Effector memory CD8-positive, alpha-beta T cell (primary cell): ENCODE measurements around the gene LTBP1.

Experiments
- ATAC-seq: fragments of 150-1000 bp; cut with Tn5 transposase; replicated peaks from 2 replicates; pipeline ENCODE4 v1.10.0; 2021; ENCODE audit warnings: mild to moderate bottlenecking, moderate library complexity
- DNase-seq, 3 experiments: peaks; one replicate each; pipeline ENCODE4 v3.0.0; 2021
- H3K27ac Mint-ChIP-seq, 2 donors: one replicate each; pipeline ENCODE4 v1.8.0; 2022; ENCODE audit warnings: mild to moderate bottlenecking in 2 of 2, mixed read lengths in 2 of 2, moderate library complexity in 2 of 2
- H3K27me3 Mint-ChIP-seq, 2 donors: one replicate each; pipeline ENCODE4 v1.8.0; 2022; ENCODE audit warnings: mixed read lengths in 2 of 2
- H3K36me3 Mint-ChIP-seq: one replicate; pipeline ENCODE4 v1.8.0; 2022; ENCODE audit warnings: mild to moderate bottlenecking, moderate library complexity, mixed read lengths; ENCODE audit not compliant: insufficient read depth
- H3K4me1 Mint-ChIP-seq, 2 donors: one replicate each; pipeline ENCODE4 v1.8.0; 2022; ENCODE audit warnings: low read depth in 2 of 2, mixed read lengths in 2 of 2
- H3K4me3 Mint-ChIP-seq, 2 donors: one replicate each; pipeline ENCODE4 v1.8.0; 2022; ENCODE audit warnings: mild to moderate bottlenecking in 2 of 2, mixed read lengths in 2 of 2, moderate library complexity in 2 of 2
- H3K9me3 Mint-ChIP-seq, 2 donors: one replicate each; pipeline ENCODE4 v1.8.0; 2022; ENCODE audit warnings: mixed read lengths in 2 of 2

Gene LTBP1

GRCh38 chr2:33287507-33288005, 340.8 kb downstream of the LTBP1 start:
- H3K4me1 Mint-ChIP-seq: peaks cover 0 to 2% of the 10 kb centered on the region in 2 donors
- no peaks in the 10 kb centered on the region for H3K36me3 Mint-ChIP-seq
- no peak overlapping the region for H3K4me3 Mint-ChIP-seq
- no peak for ATAC-seq
- H3K27me3 Mint-ChIP-seq: peaks cover 24 to 25% of the 10 kb centered on the region in 2 donors
- no peak for DNase-seq
- no peaks in the 10 kb centered on the region for H3K9me3 Mint-ChIP-seq
- H3K27ac Mint-ChIP-seq: no peak overlapping the region

- Mint-ChIP-seq H3K27ac (peak overlapping the region in 1 of 2 donors; percentile 71), H3K27me3 (peaks cover 24 to 29% of the 10 kb centered on the region in 2 donors), H3K4me1 (peaks cover 0 to 2% of the 10 kb centered on the region in 2 donors), H3K9me3 (no peaks in the 10 kb centered on the region), H3K36me3 (no peaks in the 10 kb centered on the region), H3K4me3 (no peak overlapping the region)
- ATAC-seq (no peak), DNase-seq (no peak)
These were observed 341.3 kb downstream of the LTBP1 start for GRCh38 chr2:33288011-33288410.

- DNase-seq: no peak
- no peak for ATAC-seq
- peaks cover 0 to 2% of the 10 kb centered on the region in 2 donors for H3K4me1 Mint-ChIP-seq
- H3K27me3 Mint-ChIP-seq: peaks cover 24 to 31% of the 10 kb centered on the region in 2 donors
- H3K4me3 Mint-ChIP-seq: no peak overlapping the region
- no peaks in the 10 kb centered on the region for H3K36me3 Mint-ChIP-seq
- no peaks in the 10 kb centered on the region for H3K9me3 Mint-ChIP-seq
- H3K27ac Mint-ChIP-seq: no peak overlapping the region
These were observed 343.2 kb downstream of the LTBP1 start for GRCh38 chr2:33289961-33290360.

GRCh38 chr2:33291278-33292013, 344.7 kb downstream of the LTBP1 start:
- Mint-ChIP-seq H3K4me1 (peaks cover 0 to 2% of the 10 kb centered on the region in 2 donors), H3K36me3 (no peaks in the 10 kb centered on the region), H3K27me3 (peaks cover 22 to 24% of the 10 kb centered on the region in 2 donors), H3K9me3 (no peaks in the 10 kb centered on the region), H3K4me3 (no peak overlapping the region), H3K27ac (no peak overlapping the region)
- no peak for DNase-seq
- ATAC-seq: no peak

GRCh38 chr2:33292063-33292462, 345.3 kb downstream of the LTBP1 start:
- no peak overlapping the region for H3K4me3 Mint-ChIP-seq
- no peak overlapping the region for H3K27ac Mint-ChIP-seq
- H3K9me3 Mint-ChIP-seq: no peaks in the 10 kb centered on the region
- H3K27me3 Mint-ChIP-seq: peaks cover 20 to 22% of the 10 kb centered on the region in 2 donors
- no peak for DNase-seq
- H3K36me3 Mint-ChIP-seq: no peaks in the 10 kb centered on the region
- no peak for ATAC-seq
- peaks cover 0 to 2% of the 10 kb centered on the region in 2 donors for H3K4me1 Mint-ChIP-seq

GRCh38 chr2:33292981-33293595, 346.3 kb downstream of the LTBP1 start:
- H3K4me3 Mint-ChIP-seq: no peak overlapping the region
- H3K9me3 Mint-ChIP-seq: no peaks in the 10 kb centered on the region
- peaks cover 9 to 12% of the 10 kb centered on the region in 2 donors for H3K27me3 Mint-ChIP-seq
- H3K36me3 Mint-ChIP-seq: no peaks in the 10 kb centered on the region
- ATAC-seq (no peak), DNase-seq (no peak)
- H3K27ac Mint-ChIP-seq: peak overlapping the region in 1 of 2 donors; percentile 56
- H3K4me1 Mint-ChIP-seq: peaks cover 0 to 2% of the 10 kb centered on the region in 2 donors

GRCh38 chr2:33298233-33298632, 351.5 kb downstream of the LTBP1 start:
- Mint-ChIP-seq H3K4me3 (no peak overlapping the region), H3K9me3 (no peaks in the 10 kb centered on the region), H3K4me1 (no peaks in the 10 kb centered on the region), H3K36me3 (no peaks in the 10 kb centered on the region), H3K27ac (no peak overlapping the region), H3K27me3 (no peaks in the 10 kb centered on the region)
- DNase-seq: no peak
- no peak for ATAC-seq

- ATAC-seq (no peak), DNase-seq (no peak)
- Mint-ChIP-seq H3K27ac (no peak overlapping the region), H3K4me3 (no peak overlapping the region), H3K9me3 (no peaks in the 10 kb centered on the region), H3K36me3 (no peaks in the 10 kb centered on the region), H3K4me1 (no peaks in the 10 kb centered on the region), H3K27me3 (no peaks in the 10 kb centered on the region)
These were observed 354.6 kb downstream of the LTBP1 start for GRCh38 chr2:33301355-33301754.

- Mint-ChIP-seq H3K36me3 (no peaks in the 10 kb centered on the region), H3K4me3 (no peak overlapping the region), H3K27me3 (no peaks in the 10 kb centered on the region), H3K27ac (no peak overlapping the region), H3K9me3 (no peaks in the 10 kb centered on the region), H3K4me1 (no peaks in the 10 kb centered on the region)
- DNase-seq: no peak
- no peak for ATAC-seq
These were observed 355.6 kb downstream of the LTBP1 start for GRCh38 chr2:33302348-33302747.

- Mint-ChIP-seq H3K36me3 (no peaks in the 10 kb centered on the region), H3K9me3 (no peaks in the 10 kb centered on the region), H3K4me3 (no peak overlapping the region), H3K27me3 (no peaks in the 10 kb centered on the region), H3K27ac (no peak overlapping the region), H3K4me1 (no peaks in the 10 kb centered on the region)
- ATAC-seq: no peak
- DNase-seq: no peak
These were observed 357.5 kb downstream of the LTBP1 start for GRCh38 chr2:33304032-33304864.

GRCh38 chr2:33307659-33308270, 361.0 kb downstream of the LTBP1 start:
- no peaks in the 10 kb centered on the region for H3K9me3 Mint-ChIP-seq
- no peak overlapping the region for H3K27ac Mint-ChIP-seq
- no peak overlapping the region for H3K4me3 Mint-ChIP-seq
- ATAC-seq (no peak), DNase-seq (no peak)
- H3K27me3 Mint-ChIP-seq: peaks cover 0 to 5% of the 10 kb centered on the region in 2 donors
- H3K36me3 Mint-ChIP-seq: no peaks in the 10 kb centered on the region
- H3K4me1 Mint-ChIP-seq: no peaks in the 10 kb centered on the region

- Mint-ChIP-seq H3K4me1 (no peaks in the 10 kb centered on the region), H3K9me3 (no peaks in the 10 kb centered on the region), H3K27ac (no peak overlapping the region), H3K27me3 (peaks cover 0 to 11% of the 10 kb centered on the region in 2 donors), H3K36me3 (no peaks in the 10 kb centered on the region), H3K4me3 (no peak overlapping the region)
- ATAC-seq (no peak), DNase-seq (no peak)
These were observed 365.6 kb downstream of the LTBP1 start for GRCh38 chr2:33312355-33312754.

GRCh38 chr2:33313039-33313438, 366.3 kb downstream of the LTBP1 start:
- Mint-ChIP-seq H3K27ac (no peak overlapping the region), H3K4me3 (no peak overlapping the region), H3K36me3 (no peaks in the 10 kb centered on the region), H3K27me3 (peaks cover 0 to 11% of the 10 kb centered on the region in 2 donors), H3K4me1 (no peaks in the 10 kb centered on the region), H3K9me3 (no peaks in the 10 kb centered on the region)
- ATAC-seq: no peak
- no peak for DNase-seq
